Liver (tissue), 3 donors: ENCODE measurements around the gene HS1BP3.

Experiments
- CTCF ChIP-seq: fragments of 150-350 bp; IDR thresholded peaks from 2 replicates; pipeline ENCODE4 v1.5.1; 2017; ENCODE audit warnings: improper control_type of control experiment, low read depth, low read length; ENCODE audit not compliant: missing input control
- MAX ChIP-seq: IDR thresholded peaks from 2 replicates; pipeline ENCODE4 v1.6.1; 2016; ENCODE audit warnings: antibody characterized with exemption
- TAF1 ChIP-seq: conservative IDR thresholded peaks from 2 replicates; pipeline ENCODE4 v1.6.1; 2016; ENCODE audit warnings: antibody characterized with exemption, mild to moderate bottlenecking
- YY1 ChIP-seq: IDR thresholded peaks from 2 replicates; pipeline ENCODE4 v1.6.1; 2016; ENCODE audit warnings: antibody characterized with exemption, mild to moderate bottlenecking
- ZBTB33 ChIP-seq: IDR thresholded peaks from 2 replicates; pipeline ENCODE4 v1.6.1; 2016; ENCODE audit warnings: antibody characterized with exemption
- donor health status: healthy.
- donor health status: healthy.

GRCh38 chr2:20637147-20637546 lies 13.8 kb downstream of the HS1BP3 start:
- TF ChIP-seq YY1 (no peak), CTCF (no peak), MAX (no peak), TAF1 (no peak), ZBTB33 (no peak)
